GM13976 (cell line): Measurements from ENCODE around the gene PHC2.

Experiments
- DNase-seq: peaks from one replicate; pipeline ENCODE4 v3.0.0; 2012; ENCODE audit warnings: low spot score
- in situ Hi-C: fragments of 300-500 bp; cut with MboI; formaldehyde crosslinking; loops from one replicate; pipeline ENCODE4 v1.12.0; 2022; ENCODE audit warnings: low sequenced_read_pairs, mixed read lengths, inconsistent platforms; ENCODE audit not compliant: unreplicated experiment
- TF ChIP-seq, protein P1 (sequence below): IDR thresholded peaks from 2 replicates; pipeline ENCODE4 v1.5.1; 2012; ENCODE audit warnings: borderline replicate concordance, mild to moderate bottlenecking; ENCODE audit not compliant: insufficient read depth; ENCODE audit errors: extremely low read depth, missing control alignments, control extremely low read depth

The PHC2 gene

DNA sequence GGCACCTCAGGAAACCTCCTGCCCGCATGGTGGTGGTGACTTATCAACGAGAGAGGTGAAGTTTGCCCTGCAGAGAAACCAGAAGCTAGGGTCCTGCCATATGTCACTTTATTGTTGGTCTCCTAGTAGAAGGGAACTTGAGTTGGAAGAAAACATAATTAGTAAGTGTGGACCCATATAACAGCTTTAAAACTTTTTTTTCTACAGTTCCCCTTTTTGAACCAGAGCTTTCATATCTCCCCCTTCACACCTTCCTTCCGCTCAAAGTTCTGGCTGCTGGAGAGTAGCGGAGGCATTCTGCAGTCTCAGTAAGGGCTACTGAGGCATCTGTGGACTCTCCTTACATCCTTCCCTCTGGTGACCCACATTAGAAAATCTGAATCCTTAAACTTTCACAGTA is 48.9 kb downstream of the PHC2 start:
- in situ Hi-C loops = no loop called here
- DNase-seq = no peak
- TF ChIP-seq, protein P1, sequence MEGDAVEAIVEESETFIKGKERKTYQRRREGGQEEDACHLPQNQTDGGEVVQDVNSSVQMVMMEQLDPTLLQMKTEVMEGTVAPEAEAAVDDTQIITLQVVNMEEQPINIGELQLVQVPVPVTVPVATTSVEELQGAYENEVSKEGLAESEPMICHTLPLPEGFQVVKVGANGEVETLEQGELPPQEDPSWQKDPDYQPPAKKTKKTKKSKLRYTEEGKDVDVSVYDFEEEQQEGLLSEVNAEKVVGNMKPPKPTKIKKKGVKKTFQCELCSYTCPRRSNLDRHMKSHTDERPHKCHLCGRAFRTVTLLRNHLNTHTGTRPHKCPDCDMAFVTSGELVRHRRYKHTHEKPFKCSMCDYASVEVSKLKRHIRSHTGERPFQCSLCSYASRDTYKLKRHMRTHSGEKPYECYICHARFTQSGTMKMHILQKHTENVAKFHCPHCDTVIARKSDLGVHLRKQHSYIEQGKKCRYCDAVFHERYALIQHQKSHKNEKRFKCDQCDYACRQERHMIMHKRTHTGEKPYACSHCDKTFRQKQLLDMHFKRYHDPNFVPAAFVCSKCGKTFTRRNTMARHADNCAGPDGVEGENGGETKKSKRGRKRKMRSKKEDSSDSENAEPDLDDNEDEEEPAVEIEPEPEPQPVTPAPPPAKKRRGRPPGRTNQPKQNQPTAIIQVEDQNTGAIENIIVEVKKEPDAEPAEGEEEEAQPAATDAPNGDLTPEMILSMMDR = no peak

DNA sequence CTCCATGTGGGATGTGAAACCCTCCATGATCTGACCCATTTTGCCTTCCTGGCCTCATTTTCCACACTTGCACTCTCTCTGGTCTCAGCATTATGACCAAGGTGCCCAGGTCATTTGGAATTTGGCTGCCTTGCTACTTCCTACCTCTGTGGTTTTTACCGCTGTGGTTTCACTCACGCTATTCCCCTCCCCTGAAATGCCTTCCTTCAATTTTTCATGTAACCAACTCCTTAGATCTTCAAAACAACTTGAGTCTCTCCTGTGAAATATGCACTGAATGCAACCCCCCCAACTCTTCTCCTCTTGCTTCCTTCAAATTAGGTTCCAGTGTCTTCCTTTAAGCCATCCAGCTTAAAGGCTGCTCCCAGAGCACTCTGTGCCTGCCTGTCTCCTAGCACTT is 50.1 kb downstream of the PHC2 start:
- in situ Hi-C loops = no loop called here
- no peak for DNase-seq
- TF ChIP-seq, protein P1 = no peak

DNA sequence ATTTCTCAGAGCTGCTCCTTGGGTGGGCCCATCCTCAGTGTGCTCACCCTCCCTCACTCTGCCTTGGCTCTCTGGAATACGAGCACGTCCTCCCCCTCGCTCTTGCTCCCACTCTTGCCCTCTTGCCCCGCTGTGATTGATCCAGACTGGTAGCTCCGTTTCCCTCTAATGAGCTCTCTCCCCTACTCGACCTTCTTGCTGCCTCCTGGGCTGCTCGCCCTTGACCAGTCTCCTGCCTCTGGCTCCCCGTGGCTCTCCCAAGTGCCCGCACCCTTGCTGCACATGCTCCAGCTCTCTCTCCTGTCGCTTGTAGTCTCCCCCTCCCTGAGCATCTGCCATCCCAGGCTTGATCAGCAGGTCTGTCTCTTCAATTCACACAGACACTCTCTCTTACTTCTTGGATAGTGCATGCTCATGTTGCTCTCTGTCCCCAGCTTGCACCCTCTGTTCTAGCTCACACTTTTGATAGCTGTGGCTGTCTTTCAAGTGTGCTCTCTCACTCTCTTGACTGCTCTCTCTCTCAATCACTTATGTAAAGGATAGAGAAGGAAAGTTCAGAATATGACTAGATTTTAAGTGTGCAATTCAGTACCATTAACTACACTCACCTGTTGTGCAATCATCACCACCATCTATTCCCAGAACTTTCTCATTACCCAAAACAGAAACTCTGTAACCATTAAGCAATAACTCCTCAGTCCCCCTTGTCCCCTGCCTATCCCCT is 51.1 kb downstream of the PHC2 start:
- no peak for DNase-seq
- TF ChIP-seq, protein P1 = no peak
- in situ Hi-C loops = no loop called here

DNA sequence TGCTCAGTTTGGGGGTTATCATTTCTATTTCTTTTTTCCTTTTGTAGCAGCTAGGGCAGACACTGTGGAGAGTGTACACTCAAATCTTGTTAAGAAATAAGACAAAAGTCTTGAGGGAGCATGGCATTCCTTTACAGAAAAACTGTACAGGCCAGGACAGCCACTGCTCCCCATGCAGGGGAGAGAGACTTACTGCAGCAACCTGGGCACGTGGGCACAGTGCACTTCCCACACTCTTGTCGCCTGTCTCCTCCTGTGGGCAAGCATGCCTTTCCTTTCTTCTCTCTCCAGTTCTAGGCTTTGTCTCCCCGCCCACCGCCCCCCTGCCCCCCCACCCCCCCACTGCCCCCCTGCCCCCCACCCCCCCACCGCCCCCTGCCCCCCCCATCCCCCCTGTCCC is 51.9 kb downstream of the PHC2 start:
- no peak for DNase-seq
- in situ Hi-C loops = no loop called here
- TF ChIP-seq, protein P1 = no peak

DNA sequence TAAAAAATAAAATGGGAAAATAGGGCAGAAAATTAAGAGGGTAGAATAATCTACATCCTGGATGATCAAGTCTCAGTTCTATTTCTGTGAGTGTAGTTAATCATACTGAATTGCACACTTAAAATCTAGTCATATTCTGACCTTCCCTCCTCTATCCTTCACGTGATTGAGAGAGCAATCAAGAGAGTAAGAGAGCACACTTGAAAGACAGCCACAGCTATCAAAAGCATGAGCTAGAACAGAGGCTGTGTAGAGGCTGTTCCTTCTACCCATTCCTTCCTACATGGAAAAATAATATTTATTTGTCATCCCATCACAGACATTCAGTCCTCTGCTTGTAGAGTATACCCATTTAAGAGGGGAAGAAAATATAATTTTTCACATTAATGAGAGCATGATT is 52.4 kb downstream of the PHC2 start:
- TF ChIP-seq, protein P1 = no peak
- in situ Hi-C loops = no loop called here
- no peak for DNase-seq

DNA sequence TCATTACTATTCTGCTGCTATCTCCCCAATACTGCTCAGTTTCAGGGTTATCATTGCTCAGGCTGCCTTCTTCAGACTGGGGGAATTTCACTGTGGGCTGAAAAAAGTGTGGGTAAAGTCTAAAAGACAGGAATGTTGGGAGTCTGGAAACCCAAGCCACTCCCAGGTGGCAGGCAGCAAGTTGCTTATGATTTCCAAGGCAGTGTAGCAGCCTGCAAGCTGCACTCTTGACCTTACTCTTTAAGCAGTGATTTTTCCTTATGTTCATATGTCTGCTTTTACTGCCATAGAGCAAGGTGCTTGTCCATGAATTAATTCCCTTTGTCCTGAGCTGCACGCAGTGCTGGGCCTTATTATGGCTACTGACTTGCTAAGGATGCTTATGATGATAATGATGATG is 53.1 kb downstream of the PHC2 start:
- in situ Hi-C loops = no loop called here
- DNase-seq = no peak

More for the DNA sequence above, 53.1 kb downstream of the PHC2 start:
- TF ChIP-seq, protein P1 = no peak
